Uterus (tissue), 4 donors: ENCODE measurements around the gene RELT. TPM values are rescaled to one million over a fixed set of nuclear protein-coding genes. Genes with fewer than 3 reads are reported as not detected.

ENCODE experiments used
- DNase-seq, 2 donors: peaks; one replicate each; pipeline ENCODE4 v3.0.0-alpha.2; 2019 to 2020
- H3K27ac ChIP-seq, 2 donors: fragments of 200-600 bp; sonication (generic); 1 replicate in 1 of 2; 2 replicates in 1 of 2; pipeline ENCODE4 v1.5.1; 2016 to 2018
- H3K27me3 ChIP-seq, 2 donors: fragments of 200-600 bp; sonication (generic); one replicate each; pipeline ENCODE4 v1.5.1; 2018 to 2019; ENCODE audit warnings: control low read depth in 1 of 2
- H3K36me3 ChIP-seq, 2 donors: fragments of 200-600 bp; sonication (generic); one replicate each; pipeline ENCODE4 v1.5.1; 2019; ENCODE audit warnings: control low read depth in 1 of 2
- H3K4me1 ChIP-seq, 2 donors: fragments of 200-600 bp; sonication (generic); one replicate each; pipeline ENCODE4 v1.5.1; 2018 to 2019; ENCODE audit warnings: control low read depth in 1 of 2
- H3K4me3 ChIP-seq, 2 donors: fragments of 200-600 bp; sonication (generic); 1 replicate in 1 of 2; 2 replicates in 1 of 2; pipeline ENCODE4 v1.5.1; 2018 to 2019; ENCODE audit warnings: mild to moderate bottlenecking in 1 of 2
- H3K9me3 ChIP-seq, 2 donors: fragments of 200-600 bp; sonication (generic); one replicate each; pipeline ENCODE4 v1.5.1; 2019; ENCODE audit warnings: control low read depth in 1 of 2
- CTCF ChIP-seq, 4 experiments: fragments of 200-600 bp in 2 of 4; fragments of 450-650 bp in 2 of 4; sonication (generic) in 2 of 4; IDR thresholded peaks; one replicate each; pipeline ENCODE4 v1.5.1; 2016 to 2019; ENCODE audit warnings: antibody characterized with exemption in 4 of 4, mild to moderate bottlenecking in 2 of 4, moderate library complexity in 1 of 4
- POLR2A ChIP-seq, 2 donors: fragments of 450-650 bp; IDR thresholded peaks; one replicate each; pipeline ENCODE4 v1.6.1; 2016; ENCODE audit warnings: antibody characterized with exemption in 2 of 2, mild to moderate bottlenecking in 1 of 2, moderate library complexity in 1 of 2
- intact Hi-C: fragments of 100-400 bp; cut with DNase I; formaldehyde crosslinking; loops from one replicate; pipeline ENCODE4 v1.15.1; 2023; ENCODE audit warnings: low total_unique reads
- total RNA-seq, 4 donors: library from RNA; depleted of rRNA in 3 of 4; stranded (reverse); fragments of >200 nt in 3 of 4; gene quantifications; one replicate each; pipeline versions ENCODE4 v1.1.0 to v1.2.4, GENCODE V29; 2014 to 2023
- donor health status: DM: yes; HTN: yes; CAD: no.

Gene RELT
- total RNA-seq, 4 donors from 2014 or later: 0.29 to 5.8 (median 3.3) TPM; not detected in 1

GRCh38 chr11:73397468-73398131 is 21.4 kb downstream of the RELT start:
- TF ChIP-seq CTCF (IDR thresholded peaks at IDR 0.05) (no peak), POLR2A (IDR thresholded peaks at IDR 0.05) (no peak)
- intact Hi-C loops: no loop called here
- Histone ChIP-seq H3K9me3 (no peaks in the 10 kb centered on the region), H3K4me1 (no peaks in the 10 kb centered on the region), H3K4me3 (no peak overlapping the region), H3K27me3 (no peaks in the 10 kb centered on the region), H3K27ac (no peak overlapping the region), H3K36me3 (no peaks in the 10 kb centered on the region)
- DNase-seq: no peak

DNA sequence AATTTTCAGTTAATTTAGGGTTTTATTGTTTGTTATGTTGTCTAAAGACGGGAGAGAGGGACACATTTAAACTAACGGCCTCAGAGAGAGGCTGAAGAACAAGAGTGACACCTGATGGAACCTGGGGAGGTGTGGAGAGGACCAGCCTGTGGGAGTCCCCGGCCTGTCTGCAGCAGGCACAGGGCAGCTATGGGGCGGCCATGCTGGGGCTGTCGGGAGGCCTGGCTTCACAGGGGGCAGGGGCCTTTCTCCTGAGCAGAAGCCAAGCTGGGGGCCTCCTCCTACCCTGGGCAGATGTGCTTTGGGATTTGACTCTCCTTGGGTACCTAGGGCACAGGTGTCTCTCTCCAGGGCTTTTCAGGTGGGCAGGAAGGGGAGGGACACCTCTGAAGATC is 21.9 kb downstream of the RELT start:
- Histone ChIP-seq H3K4me1 (no peaks in the 10 kb centered on the region), H3K36me3 (no peaks in the 10 kb centered on the region), H3K9me3 (no peaks in the 10 kb centered on the region), H3K27me3 (no peaks in the 10 kb centered on the region), H3K4me3 (no peak overlapping the region), H3K27ac (no peak overlapping the region)
- intact Hi-C loops: no loop called here
- TF ChIP-seq CTCF (IDR thresholded peaks at IDR 0.05): no peak
- no peak for TF ChIP-seq POLR2A (IDR thresholded peaks at IDR 0.05)
- DNase-seq: no peak

- TF ChIP-seq CTCF (IDR thresholded peaks at IDR 0.05) (no peak), POLR2A (IDR thresholded peaks at IDR 0.05) (no peak)
- H3K4me1 ChIP-seq: no peaks in the 10 kb centered on the region
- H3K36me3 ChIP-seq: no peaks in the 10 kb centered on the region
- H3K27me3 ChIP-seq: no peaks in the 10 kb centered on the region
- intact Hi-C loops: no loop called here
- no peak overlapping the region for H3K27ac ChIP-seq
- no peaks in the 10 kb centered on the region for H3K9me3 ChIP-seq
- H3K4me3 ChIP-seq: no peak overlapping the region
- no peak for DNase-seq
These were observed 22.5 kb downstream of the RELT start for GRCh38 chr11:73398721-73399120.

- H3K27ac ChIP-seq: peak overlapping the region in 1 of 2 donors; percentile 10
- intact Hi-C loops: no loop called here
- no peaks in the 10 kb centered on the region for H3K9me3 ChIP-seq
- no peaks in the 10 kb centered on the region for H3K4me1 ChIP-seq
- no peaks in the 10 kb centered on the region for H3K36me3 ChIP-seq
- no peaks in the 10 kb centered on the region for H3K27me3 ChIP-seq
- TF ChIP-seq CTCF (IDR thresholded peaks at IDR 0.05) (no peak), POLR2A (IDR thresholded peaks at IDR 0.05) (no peak)
- DNase-seq: no peak
- no peak overlapping the region for H3K4me3 ChIP-seq
These were observed 23.0 kb downstream of the RELT start for GRCh38 chr11:73399159-73399590.

DNA sequence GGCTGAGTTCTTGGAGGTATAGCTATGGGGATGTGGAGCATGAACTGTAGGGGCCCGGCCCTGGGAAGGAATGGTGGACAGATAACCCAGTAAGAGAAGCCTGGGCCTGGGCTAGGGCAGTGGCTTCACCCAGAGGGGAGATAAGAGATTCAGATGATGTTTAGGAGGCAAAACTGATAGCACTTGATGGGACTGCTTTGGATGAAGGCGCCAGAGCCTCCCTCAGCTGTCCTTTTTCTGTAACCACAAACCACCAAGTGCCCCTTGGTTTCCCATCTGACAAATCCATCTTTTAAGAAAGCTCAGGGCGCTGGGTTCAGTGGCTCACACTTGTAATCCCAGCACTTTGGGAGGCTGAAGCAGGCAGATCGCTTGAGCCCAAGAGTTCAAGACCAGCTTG is 23.4 kb downstream of the RELT start:
- Histone ChIP-seq H3K36me3 (no peaks in the 10 kb centered on the region), H3K9me3 (no peaks in the 10 kb centered on the region), H3K4me1 (no peaks in the 10 kb centered on the region), H3K4me3 (no peak overlapping the region), H3K27me3 (no peaks in the 10 kb centered on the region), H3K27ac (peak overlapping the region in 1 of 2 donors; percentile 10)
- TF ChIP-seq POLR2A (IDR thresholded peaks at IDR 0.05) (no peak), CTCF (IDR thresholded peaks at IDR 0.05) (no peak)
- intact Hi-C loops: no loop called here
- DNase-seq: no peak
